ENCODE data around the gene HPDL.
"Not testable (repeated sequence)": the region's sequence is repeated elsewhere in the genome, so short reads cannot be mapped to it uniquely, and the experiment has no call there.

The HPDL gene

DNA sequence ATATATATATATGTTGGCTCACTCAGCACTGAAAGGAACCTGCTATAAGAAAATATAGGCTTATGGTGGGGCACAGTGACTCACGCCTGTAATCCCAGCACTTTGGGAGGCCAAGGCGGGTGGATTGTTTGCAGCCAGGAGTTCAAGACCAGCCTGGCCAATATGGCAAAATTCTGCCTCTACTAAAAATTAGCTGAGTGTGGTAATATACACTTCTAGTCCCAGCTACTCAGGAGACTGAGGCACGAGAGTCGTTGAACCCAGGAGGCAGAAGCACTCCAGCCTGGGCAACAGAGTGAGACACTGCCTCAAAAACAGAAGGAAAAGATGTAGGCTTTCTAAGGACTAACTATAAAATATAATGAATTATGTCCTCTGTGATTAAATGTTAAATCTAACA, 28.1 kb downstream of the HPDL start:
- no peak for DNase-seq

DNA sequence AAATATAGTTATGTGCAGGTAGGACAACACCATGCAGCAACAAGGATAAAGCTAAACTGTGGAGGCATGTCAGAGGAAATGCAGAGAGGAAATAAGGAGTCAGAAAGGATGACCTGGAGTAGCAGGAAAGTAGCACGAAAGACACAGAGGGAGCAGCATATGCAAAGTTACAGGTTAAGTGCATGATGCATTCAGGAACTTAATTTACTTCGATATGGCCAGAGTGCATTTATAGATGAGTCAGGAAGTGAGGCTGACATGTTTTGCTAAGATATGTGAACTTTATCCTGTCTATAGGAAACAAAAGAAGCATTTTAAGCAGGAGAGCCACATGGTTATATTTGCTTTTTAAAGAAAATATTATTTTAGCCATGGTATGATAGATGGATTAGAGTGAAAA, 29.0 kb downstream of the HPDL start:
- no peak for DNase-seq

DNA sequence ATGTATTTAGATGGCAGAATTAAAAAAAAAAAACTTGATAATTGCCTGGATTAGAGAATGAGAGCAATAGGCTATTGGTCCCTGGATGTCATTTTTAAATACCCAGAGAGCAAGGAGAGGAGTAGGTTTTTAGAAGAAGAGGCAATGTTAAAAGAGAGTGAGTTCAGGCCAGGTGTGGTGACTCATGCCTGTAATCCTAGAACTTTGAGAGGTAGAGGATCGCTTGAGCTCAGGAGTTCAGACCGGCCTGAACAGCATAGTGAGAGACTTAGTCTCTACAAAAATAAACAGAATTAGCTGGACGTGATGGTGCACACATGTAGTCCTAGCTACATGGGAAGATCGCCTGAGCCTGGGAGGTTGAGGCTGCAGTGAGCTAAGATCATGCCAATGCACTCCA, 29.5 kb downstream of the HPDL start:
- DNase-seq = no peak

DNA sequence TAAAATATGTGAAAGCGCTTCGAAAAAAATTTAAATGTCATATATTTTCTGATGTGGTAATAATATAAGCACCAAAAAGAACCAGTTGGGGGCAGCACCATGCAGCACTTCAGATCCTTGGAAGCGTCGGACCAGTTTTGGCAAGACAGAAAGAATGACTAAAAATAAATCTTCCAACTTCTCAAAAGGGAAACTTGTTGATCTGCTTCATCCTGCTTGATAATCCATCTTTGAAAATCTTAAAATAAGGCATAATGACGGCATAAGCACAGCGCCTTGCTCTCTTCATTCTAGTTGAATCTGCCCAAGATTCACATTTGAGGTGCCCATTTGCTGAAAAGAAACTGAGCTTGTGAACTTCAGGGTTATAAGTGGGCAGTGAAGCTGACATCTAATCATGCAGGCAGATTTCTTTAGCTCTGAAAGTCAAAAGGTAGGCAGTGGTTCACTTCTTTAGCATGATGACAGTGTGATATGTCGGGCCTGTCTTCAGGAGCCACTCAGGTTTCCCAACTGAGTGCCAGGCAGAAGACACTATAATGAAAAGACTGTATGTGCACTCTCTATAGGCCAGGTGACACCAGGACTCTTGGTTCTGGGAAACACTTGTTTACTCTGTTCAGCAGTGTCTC, 33.3 kb downstream of the HPDL start:
- DNase-seq = no peak

DNA sequence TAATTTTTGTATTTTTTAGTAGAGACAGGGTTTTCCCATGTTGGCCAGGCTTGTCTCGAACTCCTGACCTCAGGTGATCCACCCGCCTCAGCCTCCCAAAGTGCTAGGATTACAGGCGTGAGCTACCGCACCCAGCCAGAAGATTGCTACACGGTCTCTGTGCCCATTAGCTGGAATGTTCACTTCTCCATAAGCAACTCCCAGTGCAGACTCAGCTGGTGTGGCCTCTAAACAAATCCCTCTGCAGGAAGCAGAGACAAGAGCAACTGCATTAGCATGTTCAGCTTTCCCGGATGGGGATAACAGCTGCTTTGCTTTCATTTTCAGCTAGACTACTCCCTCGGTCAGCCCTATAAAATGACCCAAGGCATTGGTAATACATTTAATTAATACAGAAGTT, 34.3 kb downstream of the HPDL start:
- DNase-seq = not testable (repeated sequence)

DNA sequence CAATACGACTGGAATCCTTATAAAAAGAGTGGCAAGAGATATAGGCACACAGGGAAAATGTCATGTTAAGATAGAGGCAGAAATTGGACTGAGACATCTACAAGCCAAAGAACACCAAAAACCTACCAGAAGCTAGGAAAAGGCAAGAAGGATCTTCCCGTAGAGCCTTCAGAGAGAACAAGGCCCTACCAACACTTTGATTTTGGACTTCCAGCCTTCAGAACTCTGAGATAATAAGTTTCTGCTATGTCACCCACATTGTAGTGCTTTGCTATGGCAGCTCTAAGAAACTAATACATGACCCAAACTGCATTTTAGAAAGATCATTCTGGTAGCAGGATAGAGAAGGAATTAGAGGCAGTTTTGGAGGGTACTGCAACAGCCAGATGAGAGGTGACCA, 37.6 kb downstream of the HPDL start:
- DNase-seq = no peak

DNA sequence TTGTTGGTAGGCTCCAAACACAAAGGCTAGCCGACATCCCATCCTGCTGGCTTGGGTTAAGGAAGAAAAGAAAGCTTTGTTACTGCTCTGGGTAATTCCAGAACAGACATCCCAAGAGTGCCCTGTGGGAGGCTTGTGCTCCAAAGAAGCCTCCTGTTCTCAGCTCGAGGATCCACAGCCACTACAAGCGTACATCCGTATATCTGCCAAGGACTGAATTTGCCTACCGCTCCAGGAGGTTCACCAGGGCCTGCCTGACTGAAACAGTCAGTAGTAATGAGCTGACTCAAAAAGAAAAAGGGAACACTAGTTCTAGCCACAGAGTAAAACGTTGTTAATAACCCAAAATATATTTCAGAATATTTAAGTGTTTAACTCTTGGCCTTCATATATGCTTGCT, 38.4 kb downstream of the HPDL start:
- no peak for DNase-seq

DNA sequence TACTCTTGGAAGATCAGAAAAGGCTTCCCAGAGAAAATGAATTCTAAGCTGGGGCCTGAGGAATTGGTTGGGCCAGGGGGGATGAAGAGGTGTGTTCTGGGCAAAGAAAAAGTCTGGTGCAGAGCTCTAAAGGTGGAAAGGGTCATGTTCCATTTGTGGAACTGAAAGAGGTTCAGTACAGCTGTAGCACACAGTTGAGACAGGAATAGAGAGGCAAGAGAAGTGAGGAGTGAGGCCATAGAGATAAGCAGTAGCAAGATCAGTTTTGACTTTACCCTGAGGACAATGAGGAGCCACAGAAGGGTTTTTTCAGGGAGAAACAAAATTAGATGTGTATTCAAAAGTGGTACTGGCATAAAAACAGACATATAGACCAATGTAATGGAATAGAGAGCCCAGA, 43.9 kb downstream of the HPDL start:
- no peak for DNase-seq

DNA sequence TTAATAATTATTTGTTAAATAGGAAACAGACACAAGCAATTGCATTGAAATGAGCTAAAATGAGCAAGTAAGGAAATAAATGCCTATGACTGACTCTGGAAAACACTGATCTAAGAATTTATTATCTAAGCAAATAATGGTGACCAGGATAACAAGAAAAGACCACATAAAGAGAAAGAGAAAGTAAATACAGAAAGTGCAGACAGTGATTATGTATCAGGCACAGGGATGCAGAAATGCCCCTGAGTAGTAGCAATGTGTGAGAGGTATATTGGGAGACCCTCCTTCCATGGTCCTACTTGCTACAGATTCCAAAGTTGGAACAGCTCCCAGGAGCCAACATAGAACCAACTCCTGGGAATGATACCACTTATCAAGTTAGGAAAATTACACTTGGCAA, 46.9 kb downstream of the HPDL start:
- no peak for DNase-seq

DNA sequence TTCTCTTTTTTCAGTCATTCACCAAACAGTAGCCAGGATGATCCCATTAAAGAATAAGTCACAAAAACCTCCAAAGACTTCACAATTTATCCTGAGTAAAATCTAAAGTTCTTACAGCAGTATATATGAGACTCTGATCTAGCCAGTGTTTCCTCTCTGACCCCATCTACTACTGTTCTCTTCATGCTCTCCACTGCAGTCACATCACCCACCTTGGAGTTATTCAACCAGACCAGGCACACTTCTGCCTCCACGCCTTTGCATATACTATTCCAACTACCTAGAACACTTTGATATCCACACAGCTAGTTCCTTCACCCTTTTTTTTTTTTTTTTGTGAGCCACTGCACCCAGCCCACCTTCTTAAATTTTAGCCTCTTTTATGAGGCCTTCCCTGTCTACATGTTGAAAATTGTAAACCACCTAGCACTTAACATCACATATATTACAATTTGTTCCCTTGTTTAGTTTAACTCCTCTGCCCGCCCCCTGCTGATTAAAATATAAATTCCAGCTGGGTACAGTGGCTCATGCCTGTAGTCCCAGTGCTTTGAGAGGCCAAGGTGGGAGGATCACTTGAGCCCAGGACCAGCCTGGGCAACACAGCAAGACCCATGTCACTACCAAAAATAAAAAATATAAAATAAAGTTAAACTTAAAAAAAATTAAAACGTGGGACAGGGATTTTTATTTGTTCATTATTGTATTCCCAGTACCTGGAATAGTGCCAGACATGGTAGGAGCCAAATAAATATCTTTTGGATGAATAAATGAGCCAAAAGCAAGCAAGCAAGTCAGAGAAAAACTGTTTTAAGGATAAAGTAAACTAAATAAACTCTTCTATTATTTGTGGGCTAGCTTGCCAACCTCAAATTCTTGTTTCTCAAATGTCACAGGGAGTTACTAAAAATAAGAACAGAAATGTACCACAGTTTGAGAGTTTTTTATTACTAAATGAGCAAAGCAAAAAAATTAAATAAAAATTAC, 48.7 kb downstream of the HPDL start:
- DNase-seq = no peak

DNA sequence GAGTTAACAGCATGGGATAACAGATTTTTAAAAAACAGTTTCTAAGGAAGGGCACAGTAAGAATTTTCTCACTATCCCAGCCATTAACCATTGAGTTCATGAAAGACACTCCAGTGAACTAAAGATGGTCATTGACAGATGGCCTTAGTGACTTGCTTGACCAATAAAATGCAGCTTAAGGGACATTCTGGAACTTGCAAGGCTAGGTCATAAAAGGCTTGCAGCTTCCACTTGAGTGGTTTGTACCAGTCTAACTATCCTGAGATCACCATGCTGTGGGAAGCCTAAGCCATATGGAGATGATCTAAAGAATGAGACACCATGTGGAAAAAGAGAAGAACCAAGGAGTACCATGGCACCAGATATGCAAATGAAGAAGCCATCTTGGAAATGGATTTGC, 51.5 kb downstream of the HPDL start:
- DNase-seq = no peak

Measured in activated CD8-positive, alpha-beta memory T cell treated with anti-CD3 and anti-CD28 coated beads, Interleukin-2, amount 50 U/mL, for 48 hours (primary cell).